Measurements from ENCODE around the gene MSI2.
"Not testable (repeated sequence)": the region's sequence is repeated elsewhere in the genome, so short reads cannot be mapped to it uniquely, and the experiment has no call there.

Gene MSI2

GRCh38 chr17:57294101-57294500, 37.8 kb downstream of the MSI2 start:
- no peak for DNase-seq

GRCh38 chr17:57294629-57295501, 38.5 kb downstream of the MSI2 start:
- peak; percentile 30 to 37 for DNase-seq

GRCh38 chr17:57295526-57296023, 39.3 kb downstream of the MSI2 start:
- DNase-seq: no peak

- DNase-seq: no peak
Measured at GRCh38 chr17:57296231-57296630, 39.9 kb downstream of the MSI2 start.

- DNase-seq: no peak
Measured at GRCh38 chr17:57299176-57299575, 42.9 kb downstream of the MSI2 start.

- not testable (repeated sequence) for DNase-seq
Measured at GRCh38 chr17:57300592-57300991, 44.3 kb downstream of the MSI2 start.

- DNase-seq: no peak
Measured at GRCh38 chr17:57302690-57303465, 46.6 kb downstream of the MSI2 start.

GRCh38 chr17:57305144-57305728, 48.9 kb downstream of the MSI2 start:
- no peak for DNase-seq

GRCh38 chr17:57305908-57306504, 49.7 kb downstream of the MSI2 start:
- no peak for DNase-seq

- DNase-seq: no peak
Measured at GRCh38 chr17:57308543-57309186, 52.3 kb downstream of the MSI2 start.

GRCh38 chr17:57309479-57309878, 53.2 kb downstream of the MSI2 start:
- DNase-seq: no peak

- DNase-seq: no peak
Measured at GRCh38 chr17:57311281-57312216, 55.2 kb downstream of the MSI2 start.

- no peak for DNase-seq
Measured at GRCh38 chr17:57312242-57312641, 55.9 kb downstream of the MSI2 start.

- DNase-seq: no peak
Measured at GRCh38 chr17:57313097-57313835, 56.9 kb downstream of the MSI2 start.

- no peak for DNase-seq
Measured at GRCh38 chr17:57315061-57316015, 59.0 kb downstream of the MSI2 start.

- no peak for DNase-seq
Measured at GRCh38 chr17:57316361-57316760, 60.0 kb downstream of the MSI2 start.

- DNase-seq: no peak
Measured at GRCh38 chr17:57317079-57317478, 60.8 kb downstream of the MSI2 start.

- no peak for DNase-seq
Measured at GRCh38 chr17:57318913-57319312, 62.6 kb downstream of the MSI2 start.

GRCh38 chr17:57319806-57320205, 63.5 kb downstream of the MSI2 start:
- no peak for DNase-seq
